HepG2 (cell line): ENCODE results near the gene ZMYND10. TPM values are rescaled to one million over a fixed set of nuclear protein-coding genes. Genes with fewer than 3 reads are reported as not detected.

Experiments used
- ARHGAP35 ChIP-seq: sonication (generic); formaldehyde crosslinking; IDR thresholded peaks from 2 replicates; pipeline ENCODE4 v1.9.0; 2022; ENCODE audit warnings: mild to moderate bottlenecking, inconsistent platforms, moderate library complexity, missing genetic modification reagents, borderline replicate concordance
- FUBP1 ChIP-seq: sonication (generic); formaldehyde crosslinking; IDR thresholded peaks from 2 replicates; pipeline ENCODE4 v1.5.1; 2020; ENCODE audit warnings: missing genetic modification reagents, mild to moderate bottlenecking, borderline replicate concordance
- GPN1 ChIP-seq: sonication (generic); formaldehyde crosslinking; IDR thresholded peaks from 2 replicates; pipeline ENCODE4 v1.5.1; 2020; ENCODE audit warnings: missing genetic modification reagents, borderline replicate concordance
- HMGA1 ChIP-seq: sonication (generic); formaldehyde crosslinking; conservative IDR thresholded peaks from 2 replicates; pipeline ENCODE4 v1.4.0; 2020; ENCODE audit warnings: missing genetic modification reagents
- KAT8 ChIP-seq: IDR thresholded peaks from 2 replicates; pipeline ENCODE4 v1.6.1; 2016; ENCODE audit warnings: missing genetic modification reagents, missing compliant biosample characterization
- MLX ChIP-seq: IDR thresholded peaks from 2 replicates; pipeline ENCODE4 v1.6.1; 2016
- MXD3 ChIP-seq: IDR thresholded peaks from 2 replicates; pipeline ENCODE4 v1.6.1; 2016; ENCODE audit warnings: mild to moderate bottlenecking, missing biosample characterization, missing genetic modification reagents
- MYC ChIP-seq: sonication (generic); formaldehyde crosslinking; IDR thresholded peaks from 2 replicates; pipeline ENCODE4 v1.9.0; 2021; ENCODE audit warnings: missing genetic modification reagents, borderline replicate concordance
- NONO ChIP-seq, 2 experiments: fragments of 450-650 bp in 1 of 2; sonication (generic) in 1 of 2; formaldehyde crosslinking in 1 of 2; IDR thresholded peaks in 1 of 2; conservative IDR thresholded peaks in 1 of 2; 2 replicates each; pipeline versions ENCODE4 v1.6.1 to v1.8.0; 2017 to 2022; ENCODE audit warnings: mild to moderate bottlenecking in 1 of 2, missing genetic modification reagents in 1 of 2, moderate library complexity in 1 of 2
- NR2F1 ChIP-seq, 2 experiments: fragments of 450-650 bp in 1 of 2; formaldehyde crosslinking in 1 of 2; IDR thresholded peaks; 2 replicates each; pipeline versions ENCODE4 v1.5.0 to v1.6.1; 2016 to 2020; ENCODE audit warnings: mild to moderate bottlenecking in 1 of 2, missing compliant biosample characterization in 1 of 2, missing genetic modification reagents in 1 of 2, moderate library complexity in 1 of 2
- PAX8 ChIP-seq: sonication (generic); formaldehyde crosslinking; IDR thresholded peaks from 2 replicates; pipeline ENCODE4 v1.8.0; 2022; ENCODE audit warnings: mild to moderate bottlenecking, missing genetic modification reagents, borderline replicate concordance
- SAFB2 ChIP-seq: sonication (generic); formaldehyde crosslinking; IDR thresholded peaks from 2 replicates; pipeline ENCODE4 v1.5.1; 2020; ENCODE audit warnings: missing genetic modification reagents, low read depth, mild to moderate bottlenecking, borderline replicate concordance
- SALL1 ChIP-seq: sonication (generic); formaldehyde crosslinking; IDR thresholded peaks from 2 replicates; pipeline ENCODE4 v1.8.0; 2022; ENCODE audit warnings: mild to moderate bottlenecking, missing genetic modification reagents
- SNAPC4 ChIP-seq: sonication (generic); formaldehyde crosslinking; IDR thresholded peaks from 2 replicates; pipeline ENCODE4 v1.4.0; 2020; ENCODE audit warnings: mild to moderate bottlenecking, missing genetic modification reagents
- ZNF224 ChIP-seq: sonication (generic); formaldehyde crosslinking; IDR thresholded peaks from 2 replicates; pipeline ENCODE4 v1.5.0; 2020; ENCODE audit warnings: mild to moderate bottlenecking, missing genetic modification reagents
- ZNF567 ChIP-seq: sonication (generic); formaldehyde crosslinking; IDR thresholded peaks from 2 replicates; pipeline ENCODE4 v1.8.1; 2023; ENCODE audit warnings: mild to moderate bottlenecking, missing genetic modification reagents, borderline replicate concordance
- ZNF670 ChIP-seq: sonication (generic); formaldehyde crosslinking; IDR thresholded peaks from 2 replicates; pipeline ENCODE4 v1.8.0; 2022; ENCODE audit warnings: mild to moderate bottlenecking, missing genetic modification reagents, borderline replicate concordance
- ZNF768 ChIP-seq: sonication (generic); formaldehyde crosslinking; IDR thresholded peaks from 2 replicates; pipeline ENCODE4 v1.4.0; 2020; ENCODE audit warnings: missing genetic modification reagents
- polyA plus RNA-seq, 8 experiments: library from polyadenylated mRNA; depleted of rRNA in 3 of 8; stranded (reverse) in 7 of 8; unstranded in 1 of 8; fragments of >200 nt; fragmentation: Illumina TruSeq in 4 of 8; extraction: Trizol in 4 of 8; gene quantifications; 2 replicates each; pipeline versions ENCODE4 v1.2.1 to v1.2.3, GENCODE V29; 2011 to 2016; ENCODE audit warnings: low read depth in 4 of 8, missing spikeins in 1 of 8, mixed read lengths in 1 of 8; ENCODE audit not compliant: insufficient read depth in 1 of 8
- total RNA-seq, 5 experiments: library from RNA; depleted of rRNA; stranded (reverse); fragments of >200 nt; fragmentation: Illumina TruSeq; extraction: Trizol; gene quantifications; 2 replicates each; pipeline ENCODE4 v1.2.3, GENCODE V29; 2016; ENCODE audit warnings: low read depth in 1 of 5

Gene ZMYND10
- total and polyA plus RNA-seq, 2 of the 13 experiments (the other 11 are each of a cell fraction or from before 2014, with no cell fraction given): 0.60 to 0.74 TPM

- TF ChIP-seq SNAPC4 (CRISPR knock-in tag) (no peak), NONO (IDR thresholded peaks at IDR 0.05) (no peak), NONO (CRISPR knock-in tag; conservative IDR thresholded peaks at IDR 0.05) (peak; percentile 75; the same call in 1 of the 2 replicates), KAT8 (CRISPR knock-in tag) (peak; percentile 32; the same call in 1 of the 2 replicates), SALL1 (CRISPR knock-in tag) (peak; percentile 66), PAX8 (CRISPR knock-in tag) (no peak), ZNF768 (CRISPR knock-in tag) (no peak; the same call in none of the 2 replicates), MXD3 (no peak; the same call in 1 of the 2 replicates), NR2F1 (CRISPR knock-in tag; IDR thresholded peaks at IDR 0.05) (no peak), ARHGAP35 (CRISPR knock-in tag) (0 out of 2 replicates have a peak, but pooled peaks have one; percentile 63), SAFB2 (peak; percentile 90; the same call in 1 of the 2 replicates), FUBP1 (CRISPR knock-in tag) (no peak), ZNF224 (CRISPR knock-in tag) (no peak), GPN1 (CRISPR knock-in tag) (no peak), ZNF670 (CRISPR knock-in tag) (0 out of 2 replicates have a peak, but pooled peaks have one; percentile 37), ZNF567 (no peak), MLX (CRISPR knock-in tag) (no peak; the same call in 1 of the 2 replicates), HMGA1 (CRISPR knock-in tag) (no peak), MYC (CRISPR knock-in tag) (peak; percentile 75)
Observed at GRCh38 chr3:50298836-50299637, 46.5 kb downstream of the ZMYND10 start, which contains the start of the genes HYAL3 and NAA80 (continued).
